ENCODE measurements around the gene DNASE1L2.

GRCh38 chr16:2282866-2283555, 46.8 kb downstream of the DNASE1L2 start:
- TF ChIP-seq POLR2A (IDR thresholded peaks at IDR 0.05) (no peak), CTCF (IDR thresholded peaks at IDR 0.05) (no peak)

Measured in testis (tissue), 2 donors.